ENCODE measurements around the gene RNF8.
"Not testable (repeated sequence)": the region's sequence is repeated elsewhere in the genome, so short reads cannot be mapped to it uniquely, and the experiment has no call there.

Gene RNF8

DNA sequence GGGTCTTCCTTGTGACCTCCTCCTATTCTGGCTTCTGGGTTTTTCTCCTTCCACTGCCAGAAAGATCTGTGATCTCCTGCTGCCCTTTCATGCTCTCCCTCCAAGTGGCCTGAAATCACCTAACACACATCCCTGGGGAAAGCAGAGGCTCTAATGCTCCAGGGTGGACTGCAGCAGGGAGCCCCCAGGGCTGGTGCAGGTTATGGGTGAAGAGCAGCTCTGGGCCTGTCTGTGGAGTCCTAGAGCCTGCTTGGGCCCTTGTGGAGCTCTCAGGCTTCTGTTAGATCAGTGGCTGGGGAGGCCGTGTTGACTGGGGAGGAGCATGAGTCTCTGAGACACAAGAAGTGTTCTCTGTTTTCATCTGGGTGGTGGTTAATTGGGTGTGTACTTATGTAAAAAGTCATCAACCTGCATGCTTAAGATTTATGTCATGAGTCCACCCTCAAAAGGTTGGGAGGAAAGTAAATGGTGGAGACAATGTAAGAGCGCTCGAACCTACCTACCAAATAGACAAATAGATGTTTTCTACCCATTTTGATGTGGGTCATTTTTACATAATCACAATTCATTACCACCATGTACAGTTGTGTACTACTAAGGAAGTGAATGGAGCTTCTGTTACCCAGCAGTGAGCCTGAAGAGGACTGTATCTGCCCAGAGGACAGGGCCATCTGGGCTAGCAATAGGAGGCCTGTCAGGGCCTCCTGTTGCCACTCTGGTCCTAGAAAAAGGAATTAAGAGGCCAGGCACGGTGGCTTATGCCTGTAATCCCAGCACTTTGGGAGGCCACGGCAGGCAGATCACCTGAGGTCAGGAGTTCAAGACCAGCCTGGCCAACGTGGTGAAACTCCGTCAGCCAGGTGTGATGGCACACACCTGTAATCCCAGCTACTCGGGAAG lies 32.0 kb upstream of the RNF8 start:
- DNase-seq (ENCODE audit: low spot score): no peak

DNA sequence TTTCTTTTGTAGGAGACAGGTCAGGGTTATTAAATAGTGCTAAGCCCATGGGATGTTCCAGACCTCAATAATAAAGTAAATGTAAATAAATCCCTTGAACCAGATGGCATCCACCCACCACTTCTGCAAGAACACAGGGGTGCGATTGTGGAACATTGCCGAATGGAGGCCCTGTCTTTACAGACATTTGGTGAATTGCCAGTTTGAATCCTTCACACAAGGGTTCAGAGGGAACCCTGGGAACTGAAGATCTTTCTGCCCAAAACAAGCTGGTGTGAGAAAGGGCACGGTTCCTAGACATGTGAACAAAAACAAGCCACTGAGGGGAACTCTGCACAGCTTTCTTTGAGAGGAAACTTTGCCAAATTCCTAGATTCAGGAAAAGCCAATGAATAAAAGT lies 30.2 kb upstream of the RNF8 start:
- DNase-seq (ENCODE audit: low spot score): no peak

DNA sequence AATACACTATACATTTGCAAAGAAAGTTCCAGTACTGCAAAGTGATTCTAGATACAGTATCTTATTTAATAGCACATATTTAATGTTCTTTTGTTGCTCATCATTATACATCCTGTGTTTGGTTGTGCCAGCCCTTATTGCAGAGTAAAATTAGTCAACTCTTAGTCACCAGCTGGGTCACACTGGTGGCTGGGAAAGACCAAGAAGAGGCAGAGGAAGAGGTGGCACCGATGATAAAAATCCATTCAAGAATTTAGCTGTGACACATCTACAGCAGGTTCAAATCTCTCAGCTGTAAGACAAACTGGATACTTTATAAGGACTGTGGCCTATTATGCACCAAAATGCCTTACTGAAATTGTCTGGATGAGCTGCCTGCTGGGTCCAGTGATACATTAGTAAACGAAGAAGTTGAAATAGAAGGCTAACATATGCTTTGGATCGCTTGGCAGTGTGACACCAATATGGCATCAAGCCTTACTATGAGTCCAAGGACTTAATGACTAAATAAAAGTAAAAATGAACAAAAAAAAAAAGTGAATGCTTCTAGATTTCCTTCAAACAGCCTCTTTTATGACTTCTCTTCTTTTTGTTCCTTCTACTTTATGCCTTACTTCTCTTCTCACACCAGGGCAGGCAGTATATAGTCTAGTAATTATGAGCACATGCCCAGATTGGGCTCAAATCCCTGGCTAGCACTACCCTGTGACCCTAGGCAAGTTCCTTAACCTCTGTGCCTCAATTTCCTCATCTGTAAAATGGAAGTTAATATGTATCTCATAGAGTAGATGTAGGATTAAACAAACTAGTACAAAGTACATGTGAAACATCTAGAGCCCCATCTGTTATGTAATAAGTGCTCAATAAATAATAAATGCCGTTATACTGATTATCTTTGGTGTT lies 29.4 kb upstream of the RNF8 start:
- DNase-seq (ENCODE audit: low spot score): peak; percentile 84

- DNase-seq (ENCODE audit: low spot score): not testable (repeated sequence)
Measured at GRCh38 chr6:37330345-37330744, 23.4 kb upstream of the RNF8 start.

DNA sequence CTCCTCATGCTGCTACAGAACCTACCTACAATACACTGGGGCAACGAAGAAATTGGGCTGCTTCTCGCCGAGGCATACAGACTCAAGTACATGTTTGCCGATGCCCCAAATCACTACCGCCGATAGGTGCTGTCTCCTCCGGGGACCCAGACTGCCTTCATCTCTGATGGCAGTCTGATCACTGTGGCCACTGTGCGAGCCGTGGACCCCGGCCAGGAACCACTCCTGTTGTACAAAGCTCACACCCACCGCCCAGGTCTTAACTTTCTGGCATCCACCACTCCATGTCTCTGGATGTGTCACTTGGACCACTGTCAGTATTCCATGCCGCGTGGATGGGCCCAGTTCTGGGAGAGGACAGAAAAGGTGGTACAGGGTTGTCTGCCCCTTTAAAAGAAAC lies 22.7 kb upstream of the RNF8 start:
- DNase-seq (ENCODE audit: low spot score): no peak

- DNase-seq (ENCODE audit: low spot score): no peak
Measured at GRCh38 chr6:37332894-37333293, 20.9 kb upstream of the RNF8 start.

DNA sequence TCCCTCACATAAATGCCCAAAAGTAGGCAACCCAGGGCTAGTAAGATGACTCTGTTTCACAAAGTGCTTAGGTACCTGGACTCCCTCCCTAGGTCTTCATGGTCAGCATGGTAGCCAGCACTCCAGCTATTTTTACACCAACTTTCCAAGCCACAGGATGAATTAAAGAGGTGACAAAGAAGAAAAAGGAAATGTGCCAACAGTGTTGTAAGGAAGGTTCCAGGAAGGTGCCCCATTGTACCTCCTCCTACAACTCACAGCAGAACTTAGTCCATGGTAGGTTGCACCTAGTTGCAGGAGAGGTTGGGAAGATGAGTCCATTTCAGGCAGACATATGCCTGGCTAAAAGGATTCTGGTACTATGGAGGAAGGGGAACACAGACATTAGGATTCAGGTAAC lies 19.7 kb upstream of the RNF8 start:
- DNase-seq (ENCODE audit: low spot score): no peak

DNA sequence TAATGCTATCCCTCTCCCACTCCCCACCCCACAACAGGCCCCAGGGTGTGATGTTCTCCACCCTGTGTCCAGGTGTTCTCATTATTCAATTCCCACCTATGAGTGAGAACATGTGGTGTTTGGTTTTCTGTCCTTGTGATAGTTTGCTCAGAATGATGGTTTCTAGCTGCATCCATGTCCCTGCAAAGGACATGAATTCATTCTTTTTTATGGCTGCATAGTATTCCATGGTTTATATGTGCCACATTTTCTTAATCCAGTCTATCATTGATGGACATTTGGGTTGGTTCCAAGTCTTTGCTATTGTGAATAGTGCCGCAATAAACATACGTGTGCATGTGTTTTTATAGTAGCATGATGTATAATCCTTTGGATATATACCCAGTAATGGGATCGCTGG lies 15.5 kb upstream of the RNF8 start:
- DNase-seq (ENCODE audit: low spot score): not testable (repeated sequence)

GRCh38 chr6:37338745-37339255 lies 15.0 kb upstream of the RNF8 start:
- DNase-seq (ENCODE audit: low spot score): no peak

GRCh38 chr6:37339741-37340638 lies 13.8 kb upstream of the RNF8 start:
- DNase-seq (ENCODE audit: low spot score): no peak

- no peak for DNase-seq (ENCODE audit: low spot score)
Measured at GRCh38 chr6:37340639-37340943, 13.2 kb upstream of the RNF8 start.

DNA sequence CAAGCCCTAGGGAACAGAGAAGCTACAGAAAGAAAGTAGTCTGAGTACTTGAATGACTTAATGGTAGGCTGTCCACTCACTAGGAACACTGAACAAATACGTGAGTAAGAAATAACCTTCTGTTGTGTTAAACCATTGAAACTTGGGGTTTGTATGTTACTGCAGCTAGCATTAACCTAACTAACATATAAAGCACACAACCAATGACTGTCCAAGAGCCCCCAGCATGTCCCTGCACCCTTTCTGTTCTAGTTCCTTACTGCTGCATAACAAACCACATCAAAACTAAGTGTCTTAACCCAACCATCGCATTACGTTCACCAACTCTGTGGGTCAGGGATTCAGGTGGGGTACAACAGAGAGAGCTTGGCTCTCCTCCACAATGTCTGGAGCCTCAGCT lies 10.5 kb upstream of the RNF8 start:
- no peak for DNase-seq (ENCODE audit: low spot score)

DNA sequence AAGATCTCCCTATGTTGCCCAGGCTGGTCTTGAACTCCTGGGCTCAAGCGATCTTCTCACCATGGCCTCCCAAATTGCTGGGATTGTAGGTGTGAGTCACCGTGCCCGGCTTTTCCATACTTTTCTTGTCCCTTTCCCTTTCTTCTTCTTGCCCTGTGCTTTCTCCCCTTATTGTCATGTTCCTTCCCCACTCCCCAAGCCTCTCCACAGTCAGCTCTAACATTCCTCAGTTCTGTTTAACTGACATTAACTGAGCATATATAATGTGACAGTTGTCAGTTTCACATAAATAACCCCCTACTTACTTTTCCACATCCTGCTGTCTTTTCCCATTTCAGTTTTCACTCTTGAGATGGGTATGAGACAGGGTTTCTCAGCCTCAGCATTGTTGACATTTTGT lies 9.5 kb upstream of the RNF8 start:
- no peak for DNase-seq (ENCODE audit: low spot score)

DNA sequence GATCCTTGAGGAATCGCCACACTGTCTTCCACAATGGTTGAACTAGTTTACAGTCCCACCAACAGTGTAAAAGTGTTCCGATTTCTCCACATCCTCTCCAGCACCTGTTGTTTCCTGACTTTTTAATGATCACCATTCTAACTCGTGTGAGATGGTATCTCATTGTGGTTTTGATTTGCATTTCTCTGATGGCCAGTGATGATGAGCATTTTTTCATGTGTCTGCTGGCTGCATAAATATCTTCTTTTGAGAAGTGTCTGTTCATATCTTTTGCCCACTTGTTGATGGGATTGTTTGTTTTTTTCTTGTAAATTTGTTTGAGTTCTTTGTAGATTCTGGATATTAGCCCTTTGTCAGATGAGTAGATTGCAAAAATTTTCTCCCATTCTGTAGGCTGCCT lies 8.0 kb upstream of the RNF8 start:
- DNase-seq (ENCODE audit: low spot score): not testable (repeated sequence)

GRCh38 chr6:37347177-37347576 lies 6.6 kb upstream of the RNF8 start:
- no peak for DNase-seq (ENCODE audit: low spot score)

- peak; percentile 81 for DNase-seq (ENCODE audit: low spot score)
Measured at GRCh38 chr6:37347670-37348111, 6.1 kb upstream of the RNF8 start.

DNA sequence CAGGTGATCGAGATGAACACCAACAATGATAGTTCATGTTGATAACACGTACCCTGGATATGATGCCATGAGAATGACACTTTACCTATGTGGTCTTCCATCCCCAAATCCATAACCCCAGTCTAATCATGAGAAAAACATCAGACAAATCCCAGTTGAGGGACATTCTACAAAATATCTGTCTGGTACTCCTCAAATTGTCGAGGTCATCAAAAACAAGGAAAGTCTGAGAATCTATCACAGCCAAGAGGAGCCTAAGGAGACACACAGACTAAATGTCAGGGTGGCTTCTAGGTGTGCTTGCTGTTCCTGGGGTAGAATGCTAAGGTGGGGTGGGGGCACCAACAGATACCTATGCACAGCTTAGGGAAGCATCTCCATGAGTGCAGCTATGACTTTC lies 2.8 kb upstream of the RNF8 start:
- DNase-seq (ENCODE audit: low spot score): no peak

- no peak for DNase-seq (ENCODE audit: low spot score)
Measured at GRCh38 chr6:37352384-37352783, 1.4 kb upstream of the RNF8 start.

GRCh38 chr6:37354526-37355384 lies 972 bp downstream of the RNF8 start:
- DNase-seq (ENCODE audit: low spot score): peak; percentile 23

GRCh38 chr6:37357288-37357687 lies 3.5 kb downstream of the RNF8 start:
- DNase-seq (ENCODE audit: low spot score): no peak

DNA sequence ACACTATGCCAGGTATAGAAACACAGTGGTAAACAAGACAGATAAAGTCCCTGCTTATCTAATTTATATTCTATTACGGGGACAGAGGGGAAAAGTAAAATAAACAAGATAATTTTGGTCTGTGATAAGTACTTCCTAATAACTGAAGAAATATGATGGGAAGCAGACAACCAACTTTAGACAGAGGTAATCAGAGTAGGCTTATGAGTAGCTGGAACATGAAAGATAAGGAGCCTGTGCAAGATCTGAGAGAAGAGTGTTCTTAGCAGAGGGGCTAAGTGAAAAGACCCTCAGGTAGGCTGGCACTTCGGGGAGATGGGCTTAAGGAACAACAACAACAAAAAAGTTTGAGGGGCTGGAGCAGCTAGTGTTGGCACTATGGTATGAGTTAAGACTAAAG lies 4.1 kb downstream of the RNF8 start:
- DNase-seq (ENCODE audit: low spot score): no peak

Measured in kidney tubule cell (primary cell).